Type B pancreatic cell (in vitro differentiated cells): ENCODE results near the gene ATP10D. TPM values are rescaled to one million over a fixed set of nuclear protein-coding genes. Genes with fewer than 3 reads are reported as not detected.

Experiments used
- DNase-seq: peaks from one replicate; pipeline ENCODE4 v3.0.0; 2021; ENCODE audit warnings: mixed read lengths; ENCODE audit not compliant: unreplicated experiment; ENCODE audit errors: extremely low spot score
- H3K27ac Mint-ChIP-seq: 2 replicates; pipeline ENCODE4 v1.8.0; 2021; ENCODE audit warnings: mild to moderate bottlenecking, mixed read lengths
- H3K27me3 Mint-ChIP-seq: 2 replicates; pipeline ENCODE4 v1.8.0; 2021; ENCODE audit warnings: mixed read lengths
- H3K36me3 Mint-ChIP-seq: 2 replicates; pipeline ENCODE4 v1.8.0; 2021; ENCODE audit warnings: mixed read lengths
- H3K4me1 Mint-ChIP-seq: one replicate; pipeline ENCODE4 v1.8.0; 2021; ENCODE audit warnings: mixed read lengths; ENCODE audit not compliant: unreplicated experiment
- H3K4me3 Mint-ChIP-seq: 2 replicates; pipeline ENCODE4 v1.8.0; 2021; ENCODE audit warnings: mild to moderate bottlenecking, mixed read lengths
- H3K9me3 Mint-ChIP-seq: 2 replicates; pipeline ENCODE4 v1.8.0; 2021; ENCODE audit warnings: mixed read lengths
- total RNA-seq: library from RNA; stranded (reverse); gene quantifications from 2 replicates; pipeline ENCODE4 v1.2.1, GENCODE V29; 2021; ENCODE audit warnings: low replicate concordance
- TF ChIP-seq, protein P1 (sequence below): fragments of 200-600 bp; sonication (generic); conservative IDR thresholded peaks from 2 replicates; pipeline ENCODE4 v1.5.0; 2021; ENCODE audit warnings: antibody characterized with exemption, mild to moderate bottlenecking

The ATP10D gene
- total RNA-seq, 1 donor from 2014 or later = 33.5 TPM

DNA sequence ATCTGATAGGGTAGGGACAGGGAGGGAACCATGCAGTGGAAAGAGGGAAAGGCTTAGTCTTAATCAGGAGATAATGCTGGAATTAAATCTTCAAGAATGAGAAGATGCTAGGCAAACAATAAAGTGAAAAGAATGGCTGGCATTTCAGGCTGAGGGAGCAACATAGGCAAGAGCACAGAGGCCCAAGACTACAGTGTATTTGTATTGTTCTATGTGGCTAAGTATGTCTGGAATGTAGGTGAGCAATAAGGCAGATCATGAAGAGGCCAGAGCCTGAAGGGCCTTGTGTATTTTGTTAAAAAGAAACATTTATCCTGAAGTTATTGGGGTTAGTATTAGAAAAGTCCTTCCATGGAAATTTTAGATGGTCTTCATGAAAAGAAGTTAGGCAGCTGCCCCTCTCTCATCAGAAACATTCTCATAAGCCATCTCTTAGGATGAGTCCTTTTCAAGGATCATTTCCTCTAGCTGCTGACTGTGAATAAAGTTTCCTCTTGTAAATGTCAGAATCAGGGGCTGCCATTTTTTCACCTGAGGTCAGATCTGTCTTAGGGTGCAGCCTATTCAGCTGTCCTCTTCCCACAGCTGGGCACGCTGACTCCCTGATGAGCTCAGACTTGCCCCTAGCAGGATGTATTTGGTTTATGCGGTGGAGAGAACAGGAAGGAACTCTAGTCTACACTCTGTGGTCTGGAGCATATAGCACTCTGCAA, 46.3 kb downstream of the ATP10D start:
- Mint-ChIP-seq H3K36me3 (peaks cover 67% of the 10 kb centered on the region), H3K27me3 (no peaks in the 10 kb centered on the region), H3K27ac (peak overlapping the region; percentile 46), H3K4me3 (no peak overlapping the region), H3K9me3 (peaks cover 20% of the 10 kb centered on the region), H3K4me1 (peaks cover 8% of the 10 kb centered on the region)
- no peak for DNase-seq
- TF ChIP-seq, protein P1, sequence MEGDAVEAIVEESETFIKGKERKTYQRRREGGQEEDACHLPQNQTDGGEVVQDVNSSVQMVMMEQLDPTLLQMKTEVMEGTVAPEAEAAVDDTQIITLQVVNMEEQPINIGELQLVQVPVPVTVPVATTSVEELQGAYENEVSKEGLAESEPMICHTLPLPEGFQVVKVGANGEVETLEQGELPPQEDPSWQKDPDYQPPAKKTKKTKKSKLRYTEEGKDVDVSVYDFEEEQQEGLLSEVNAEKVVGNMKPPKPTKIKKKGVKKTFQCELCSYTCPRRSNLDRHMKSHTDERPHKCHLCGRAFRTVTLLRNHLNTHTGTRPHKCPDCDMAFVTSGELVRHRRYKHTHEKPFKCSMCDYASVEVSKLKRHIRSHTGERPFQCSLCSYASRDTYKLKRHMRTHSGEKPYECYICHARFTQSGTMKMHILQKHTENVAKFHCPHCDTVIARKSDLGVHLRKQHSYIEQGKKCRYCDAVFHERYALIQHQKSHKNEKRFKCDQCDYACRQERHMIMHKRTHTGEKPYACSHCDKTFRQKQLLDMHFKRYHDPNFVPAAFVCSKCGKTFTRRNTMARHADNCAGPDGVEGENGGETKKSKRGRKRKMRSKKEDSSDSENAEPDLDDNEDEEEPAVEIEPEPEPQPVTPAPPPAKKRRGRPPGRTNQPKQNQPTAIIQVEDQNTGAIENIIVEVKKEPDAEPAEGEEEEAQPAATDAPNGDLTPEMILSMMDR = no peak

DNA sequence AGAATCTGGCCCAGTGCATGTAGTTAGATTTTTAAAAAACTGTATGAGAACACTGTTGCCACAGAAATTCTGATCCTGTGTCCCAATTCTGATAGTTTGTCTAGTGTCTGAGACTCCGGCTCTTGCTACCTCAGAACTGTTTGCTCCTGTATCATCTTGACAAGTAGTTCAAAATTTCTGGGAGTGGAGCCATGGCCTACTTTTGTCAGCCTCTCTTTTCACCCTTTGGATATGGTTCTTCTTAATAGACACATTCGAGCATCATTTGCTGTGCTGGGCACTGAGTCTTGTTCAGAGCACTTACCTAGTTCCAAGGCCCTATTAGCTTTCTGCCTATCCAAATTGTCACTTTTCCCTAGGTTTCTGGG, 46.9 kb downstream of the ATP10D start:
- H3K36me3 Mint-ChIP-seq = peaks cover 68% of the 10 kb centered on the region
- no peak overlapping the region for H3K4me3 Mint-ChIP-seq
- peaks cover 20% of the 10 kb centered on the region for H3K9me3 Mint-ChIP-seq
- H3K27ac Mint-ChIP-seq = peak overlapping the region; percentile 66
- no peak for DNase-seq
- H3K4me1 Mint-ChIP-seq = peaks cover 8% of the 10 kb centered on the region
- TF ChIP-seq, protein P1 = no peak
- H3K27me3 Mint-ChIP-seq = no peaks in the 10 kb centered on the region

GRCh38 chr4:47532658-47533057, 47.6 kb downstream of the ATP10D start:
- no peak for DNase-seq
- no peak overlapping the region for H3K27ac Mint-ChIP-seq
- H3K4me1 Mint-ChIP-seq = peaks cover 8% of the 10 kb centered on the region
- H3K4me3 Mint-ChIP-seq = no peak overlapping the region
- H3K36me3 Mint-ChIP-seq = peaks cover 61% of the 10 kb centered on the region
- peaks cover 20% of the 10 kb centered on the region for H3K9me3 Mint-ChIP-seq
- no peaks in the 10 kb centered on the region for H3K27me3 Mint-ChIP-seq
- TF ChIP-seq, protein P1 = no peak

- peaks cover 16% of the 10 kb centered on the region for H3K9me3 Mint-ChIP-seq
These were observed 48.7 kb downstream of the ATP10D start for GRCh38 chr4:47533689-47534347.

DNA sequence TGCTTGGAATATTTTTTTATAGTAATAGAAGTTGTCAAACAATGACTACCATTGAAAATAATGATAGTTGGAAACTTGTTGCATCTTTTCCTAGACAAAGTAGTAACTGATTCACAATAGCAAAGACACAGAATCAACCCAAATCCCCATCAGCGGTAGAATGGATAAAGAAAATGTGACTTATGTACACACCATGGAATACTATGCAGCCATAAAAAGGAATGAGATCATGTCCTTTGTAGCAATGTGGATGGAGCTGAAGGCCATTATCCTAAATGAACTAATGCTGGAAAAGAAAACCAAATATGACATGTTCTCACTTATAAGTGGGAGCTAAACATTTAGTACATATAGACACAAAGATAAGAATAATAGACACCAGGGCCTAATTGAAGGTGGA, 49.7 kb downstream of the ATP10D start:
- peaks cover 6% of the 10 kb centered on the region for H3K9me3 Mint-ChIP-seq
- peaks cover 13% of the 10 kb centered on the region for H3K4me1 Mint-ChIP-seq
- no peak for DNase-seq
- H3K27ac Mint-ChIP-seq = no peak overlapping the region
- H3K36me3 Mint-ChIP-seq = peaks cover 47% of the 10 kb centered on the region
- TF ChIP-seq, protein P1 = no peak
- H3K4me3 Mint-ChIP-seq = no peak overlapping the region
- no peaks in the 10 kb centered on the region for H3K27me3 Mint-ChIP-seq

More at GRCh38 chr4:47533689-47534347, 48.7 kb downstream of the ATP10D start:
- H3K27ac Mint-ChIP-seq = no peak overlapping the region
- H3K4me3 Mint-ChIP-seq = no peak overlapping the region
- H3K4me1 Mint-ChIP-seq = peaks cover 12% of the 10 kb centered on the region
- DNase-seq = no peak
- TF ChIP-seq, protein P1 = no peak
- H3K27me3 Mint-ChIP-seq = no peaks in the 10 kb centered on the region
- peaks cover 55% of the 10 kb centered on the region for H3K36me3 Mint-ChIP-seq
